A549 (cell line): ENCODE measurements around the gene PLCH1. TPM values are rescaled to one million over a fixed set of nuclear protein-coding genes. Genes with fewer than 3 reads are reported as not detected.

Experiments
- ATAC-seq, 2 experiments: fragments of 200-7000 bp in 1 of 2; fragments of >200 bp in 1 of 2; cut with Nextera tagmentation in 1 of 2; cut with Tn5 transposase in 1 of 2; 3 replicates each; pipeline versions ENCODE4 v1.8.0 to v1.9.1; 2018 to 2020; ENCODE audit warnings: mild to moderate bottlenecking in 1 of 2, moderate library complexity in 1 of 2
- CTCF ChIA-PET: fragments of 300-600 bp; sonication (Branson Sonifier 250); formaldehyde crosslinking; extraction: SDS; loops from one replicate; lab custom pipeline; 2021; ENCODE audit warnings: antibody characterized with exemption, inconsistent platforms; lab: Yijun Ruan, JAX
- POLR2A ChIA-PET: fragments of 350-600 bp; formaldehyde crosslinking; extraction: SDS; loops from one replicate; lab custom pipeline; 2021; ENCODE audit warnings: antibody characterized with exemption, inconsistent platforms; lab: Yijun Ruan, JAX
- DNase-seq, 2 experiments: peaks; one replicate each; pipeline versions ENCODE4 v3.0.0 to v3.0.0-alpha.2; 2011 to 2016; ENCODE audit warnings: low read depth in 1 of 2, low spot score in 1 of 2
- FAIRE-seq: peaks from 2 replicates; lab custom pipeline; 2011; peaks lifted over from hg19 to GRCh38; lab: Jason Lieb, UNC
- H3K27ac ChIP-seq, 2 experiments: fragments of >200 bp; sonication (Bioruptor Twin); formaldehyde crosslinking; 3 replicates each; pipeline ENCODE4 v1.5.1; 2016 to 2017
- H3K4me1 ChIP-seq: fragments of >200 bp; sonication (Bioruptor Twin); formaldehyde crosslinking; 3 replicates; pipeline ENCODE4 v1.6.1; 2016
- H3K4me2 ChIP-seq: fragments of >200 bp; sonication (Bioruptor Twin); formaldehyde crosslinking; 3 replicates; pipeline ENCODE4 v1.6.1; 2016
- H3K4me3 ChIP-seq: fragments of >200 bp; sonication (Bioruptor Twin); formaldehyde crosslinking; 3 replicates; pipeline ENCODE4 v1.5.1; 2016
- H3K9me3 ChIP-seq: fragments of >200 bp; sonication (Bioruptor Twin); formaldehyde crosslinking; 3 replicates; pipeline ENCODE4 v1.6.1; 2016
- ATOH8 ChIP-seq: fragments of 250-450 bp; sonication (Bioruptor Pico); IDR thresholded peaks from 2 replicates; pipeline ENCODE4 v1.5.0; 2020; ENCODE audit warnings: low read depth, mild to moderate bottlenecking, moderate library complexity
- BCL3 ChIP-seq: fragments of >200 bp; sonication (Bioruptor Twin); formaldehyde crosslinking; IDR thresholded peaks from 3 replicates; pipeline ENCODE4 v1.6.1; 2016
- CBX2 ChIP-seq: fragments of 200-600 bp; sonication (generic); IDR thresholded peaks from 2 replicates; pipeline ENCODE4 v1.6.1; 2016; ENCODE audit warnings: low read depth, mild to moderate bottlenecking, borderline replicate concordance
- CEBPB ChIP-seq, 2 experiments: fragments of >200 bp in 1 of 2; sonication (Bioruptor Twin) in 1 of 2; formaldehyde crosslinking in 1 of 2; IDR thresholded peaks; 2 replicates each; pipeline ENCODE4 v1.6.1; 2012 to 2016
- CHD2 ChIP-seq: fragments of 150-350 bp; IDR thresholded peaks from 2 replicates; pipeline ENCODE4 v1.6.1; 2014; ENCODE audit warnings: low read length; ENCODE audit not compliant: partially characterized antibody
- E2F6 ChIP-seq: IDR thresholded peaks from 2 replicates; pipeline ENCODE4 v1.6.1; 2012; ENCODE audit warnings: low read depth, borderline replicate concordance
- EHF ChIP-seq: fragments of 250-450 bp; sonication (Bioruptor Pico); IDR thresholded peaks from 2 replicates; pipeline ENCODE4 v1.5.0; 2020; ENCODE audit warnings: mild to moderate bottlenecking
- FOSB ChIP-seq: fragments of 250-450 bp; sonication (Bioruptor Pico); IDR thresholded peaks from 2 replicates; pipeline ENCODE4 v1.5.0; 2020; ENCODE audit warnings: mild to moderate bottlenecking, moderate library complexity
- FOXS1 ChIP-seq: fragments of 250-450 bp; sonication (Bioruptor Pico); IDR thresholded peaks from 2 replicates; pipeline ENCODE4 v1.5.0; 2020; ENCODE audit warnings: mild to moderate bottlenecking, moderate library complexity
- GATA3 ChIP-seq: IDR thresholded peaks from 2 replicates; pipeline ENCODE4 v1.6.1; 2012; ENCODE audit warnings: borderline replicate concordance
- HEYL ChIP-seq: fragments of 250-450 bp; sonication (Bioruptor Pico); IDR thresholded peaks from 2 replicates; pipeline ENCODE4 v1.8.0; 2021; ENCODE audit warnings: mild to moderate bottlenecking, moderate library complexity
- HOXA7 ChIP-seq: fragments of 250-450 bp; sonication (Bioruptor Pico); IDR thresholded peaks from 2 replicates; pipeline ENCODE4 v1.5.0; 2020; ENCODE audit warnings: mild to moderate bottlenecking, moderate library complexity
- JUNB ChIP-seq: fragments of >200 bp; sonication (Bioruptor Twin); formaldehyde crosslinking; IDR thresholded peaks from 2 replicates; pipeline ENCODE4 v1.6.1; 2016
- KDM1A ChIP-seq: fragments of 200-600 bp; sonication (generic); IDR thresholded peaks from 2 replicates; pipeline ENCODE4 v1.6.1; 2016; ENCODE audit warnings: low read depth, mild to moderate bottlenecking
- MAX ChIP-seq: IDR thresholded peaks from 2 replicates; pipeline ENCODE4 v1.6.1; 2012
- MAZ ChIP-seq: fragments of 150-350 bp; IDR thresholded peaks from 2 replicates; pipeline ENCODE4 v1.6.1; 2014; ENCODE audit warnings: antibody characterized with exemption, low read depth, low read length, borderline replicate concordance
- NFE2L2 ChIP-seq: fragments of 150-350 bp; conservative IDR thresholded peaks from 2 replicates; pipeline ENCODE4 v1.6.1; 2014; ENCODE audit warnings: low read length
- NPAS2 ChIP-seq: fragments of 250-450 bp; sonication (Bioruptor Pico); IDR thresholded peaks from 2 replicates; pipeline ENCODE4 v1.8.0; 2022; ENCODE audit warnings: mild to moderate bottlenecking, moderate library complexity, borderline replicate concordance
- PHF8 ChIP-seq: fragments of 200-600 bp; sonication (generic); IDR thresholded peaks from 2 replicates; pipeline ENCODE4 v1.6.1; 2016; ENCODE audit warnings: low read depth, mild to moderate bottlenecking, antibody characterized with exemption, moderate library complexity, borderline replicate concordance
- POLR2A ChIP-seq: IDR thresholded peaks from 2 replicates; pipeline ENCODE4 v1.6.1; 2012; ENCODE audit warnings: mild to moderate bottlenecking, low read length
- RARB ChIP-seq: fragments of 250-450 bp; sonication (Bioruptor Pico); IDR thresholded peaks from 2 replicates; pipeline ENCODE4 v1.8.0; 2021; ENCODE audit warnings: mild to moderate bottlenecking, moderate library complexity
- REST ChIP-seq: fragments of 200-600 bp; sonication (generic); IDR thresholded peaks from 2 replicates; pipeline ENCODE4 v1.6.1; 2016; ENCODE audit warnings: antibody characterized with exemption, mild to moderate bottlenecking, moderate library complexity
- SMC3 ChIP-seq: fragments of >200 bp; sonication (Bioruptor Twin); formaldehyde crosslinking; IDR thresholded peaks from 3 replicates; pipeline ENCODE4 v1.6.1; 2018; ENCODE audit warnings: inconsistent platforms
- SREBF2 ChIP-seq: fragments of 450-650 bp; IDR thresholded peaks from 2 replicates; pipeline ENCODE4 v1.6.1; 2014; ENCODE audit warnings: mild to moderate bottlenecking, moderate library complexity
- TFCP2L1 ChIP-seq: fragments of 250-450 bp; sonication (Bioruptor Pico); IDR thresholded peaks from 2 replicates; pipeline ENCODE4 v1.5.0; 2021; ENCODE audit warnings: mild to moderate bottlenecking
- TP53 ChIP-seq: fragments of 250-450 bp; sonication (Bioruptor Pico); IDR thresholded peaks from 2 replicates; pipeline ENCODE4 v1.5.0; 2021; ENCODE audit warnings: mild to moderate bottlenecking, moderate library complexity
- ZC3H11A ChIP-seq: fragments of 450-650 bp; IDR thresholded peaks from 2 replicates; pipeline ENCODE4 v1.6.1; 2014; ENCODE audit warnings: antibody characterized with exemption, mild to moderate bottlenecking
- ZSCAN20 ChIP-seq: fragments of 250-450 bp; sonication (Bioruptor Pico); IDR thresholded peaks from 2 replicates; pipeline ENCODE4 v1.8.0; 2022; ENCODE audit warnings: mild to moderate bottlenecking, moderate library complexity
- whole genome bisulfite sequencing: methylation state at CpG from one replicate; pipeline ENCODE4 v1.1.6; 2017; ENCODE audit errors: missing lambda C conversion rate; 5-methylcytosine and 5-hydroxymethylcytosine counted together
- polyA minus RNA-seq: library from RNA; depleted of rRNA, polyadenylated mRNA; stranded (reverse); fragments of >200 nt; gene quantifications from 2 replicates; pipeline ENCODE4 v1.2.3, GENCODE V29; 2011; rRNA and poly(A)+ RNA removed
- polyA plus RNA-seq, 4 experiments: library from polyadenylated mRNA; depleted of rRNA in 3 of 4; stranded (reverse); fragments of >200 nt; fragmentation: RNase III in 1 of 4; extraction: RNeasy Plus Mini Kit Qiagen cat#74134 plus additional on column Dnase treatment in 1 of 4; gene quantifications; 2 replicates in 3 of 4; 3 replicates in 1 of 4; pipeline ENCODE4 v1.2.3, GENCODE V29; 2011 to 2017

Gene PLCH1
- polyA plus RNA-seq (2011; rRNA removed) = 11.1 and 14.8 TPM in 2 replicates
- polyA plus RNA-seq (2012; cell fraction: cytosol; rRNA removed) = 2.4 and 2.5 TPM in 2 replicates
- 2.3 and 2.6 TPM in 2 replicates for polyA plus RNA-seq (2012; cell fraction: nucleus; rRNA removed)
- 2.1 to 2.2 TPM (median 2.1 TPM) in 3 replicates for polyA plus RNA-seq (2017; fragmentation: RNase III; extraction: RNeasy Plus Mini Kit Qiagen cat#74134 plus additional on column Dnase treatment)
- 26.0 and 30.0 TPM in 2 replicates for polyA minus RNA-seq

GRCh38 chr3:155744626-155745324 lies at the start of gene PLCH1:
Gene PLCH1 (minus strand): TSS chr3:155745071. CDS start chr3:155704224, 40,847 bp downstream.
- no peak for FAIRE-seq
- H3K27ac ChIP-seq = peak within 1 kb of the TSS; percentile 69 to 90

GRCh38 chr3:155792532-155792931 lies 47.7 kb upstream of the PLCH1 start:
- peaks cover 4% of the 10 kb centered on the region; the same call in 2 of the 3 replicates for H3K4me1 ChIP-seq
- no peak for DNase-seq
- ATAC-seq = no peak
- FAIRE-seq = no peak
- ChIA-PET CTCF (no interaction called here), POLR2A (no interaction called here)
- H3K4me2 ChIP-seq = no peak overlapping the region
- no peak overlapping the region for H3K27ac ChIP-seq
- H3K9me3 ChIP-seq = no peaks in the 10 kb centered on the region
- WGBS = 60% methylated on average over 1 of the region's 1 CpG
- no peak overlapping the region for H3K4me3 ChIP-seq
- no peak for TF ChIP-seq PHF8
- no peak for TF ChIP-seq E2F6
- no peak for TF ChIP-seq MAZ
- no peak for TF ChIP-seq CHD2
- no peak for TF ChIP-seq CEBPB (IDR thresholded peaks at IDR 0.05)
- TF ChIP-seq EHF = no peak
- no peak for TF ChIP-seq JUNB
- no peak for TF ChIP-seq SREBF2
- TF ChIP-seq TFCP2L1 (CRISPR knock-in tag) = no peak
- TF ChIP-seq BCL3 = no peak
- TF ChIP-seq TP53 (CRISPR knock-in tag) = no peak
- no peak for TF ChIP-seq NPAS2 (CRISPR knock-in tag)

More at GRCh38 chr3:155744626-155745324, at the start of gene PLCH1:
- Histone ChIP-seq H3K4me3 (peak within 1 kb of the TSS; percentile 63), H3K9me3 (no peaks in the 10 kb centered on the region)
- ChIA-PET POLR2A (interaction anchor here (2.1 kb wide), 1 partner anchor 61 kb away, joined by 7 read pairs; the partner anchor contains the start of gene C3orf33), CTCF (interaction anchor here (1.1 to 1.9 kb wide), 2 partner anchors 50 to 61 kb away, joined by 3 to 8 read pairs; partner anchors contain the start of gene C3orf33)
- peak; percentile 79 to 80 for DNase-seq
- TF ChIP-seq NFE2L2 (no peak), HEYL (CRISPR knock-in tag) (no peak), RARB (CRISPR knock-in tag) (no peak), E2F6 (peak; percentile 80), ATOH8 (CRISPR knock-in tag) (no peak), FOXS1 (CRISPR knock-in tag) (no peak), SMC3 (no peak), HOXA7 (no peak), TP53 (CRISPR knock-in tag) (no peak), MAX (peak; percentile 82), GATA3 (no peak), POLR2A (no peak), ZC3H11A (no peak), MAZ (peak; percentile 84; the same call in 1 of the 2 replicates), CBX2 (no peak), FOSB (CRISPR knock-in tag) (no peak), REST (no peak), KDM1A (no peak), ZSCAN20 (no peak)
- TF ChIP-seq, all 56 proteins: peak for 3
- Histone ChIP-seq H3K4me2 (peak within 1 kb of the TSS; percentile 91), H3K4me1 (peaks cover 48% of the 10 kb centered on the region)
- peak; percentile 81 to 86 for ATAC-seq
- under 1% methylated on average over 27 of the region's 33 CpGs for WGBS
